Body of pancreas (tissue), 4 donors: ENCODE results near the gene KMT2D.

Experiments
- CTCF ChIP-seq, 7 experiments: fragments of 450-650 bp in 4 of 7; fragments of 200-600 bp in 3 of 7; sonication (generic) in 3 of 7; IDR thresholded peaks; one replicate each; pipeline ENCODE4 v1.5.1; 2016 to 2019; ENCODE audit warnings: antibody characterized with exemption in 7 of 7
- POLR2A ChIP-seq, 3 donors: fragments of 450-650 bp; IDR thresholded peaks; one replicate each; pipeline ENCODE4 v1.6.1; 2016; ENCODE audit warnings: antibody characterized with exemption in 3 of 3, mild to moderate bottlenecking in 2 of 3

GRCh38 chr12:49094975-49095365, 34.4 kb upstream of the KMT2D start:
- no peak for TF ChIP-seq CTCF (IDR thresholded peaks at IDR 0.05)
- TF ChIP-seq POLR2A (IDR thresholded peaks at IDR 0.05) = no peak
